HG03159 (cell line): Measurements from ENCODE around the gene PRKD2.
"Not testable (repeated sequence)": the region's sequence is repeated elsewhere in the genome, so short reads cannot be mapped to it uniquely, and the experiment has no call there.

Source experiments
- ATAC-seq: cut with Tn5 transposase; IDR thresholded peaks from one replicate; pipeline ENCODE4 v1.9.1; 2021; ENCODE audit warnings: mild to moderate bottlenecking, moderate library complexity; ENCODE audit not compliant: unreplicated experiment

PRKD2 gene

DNA sequence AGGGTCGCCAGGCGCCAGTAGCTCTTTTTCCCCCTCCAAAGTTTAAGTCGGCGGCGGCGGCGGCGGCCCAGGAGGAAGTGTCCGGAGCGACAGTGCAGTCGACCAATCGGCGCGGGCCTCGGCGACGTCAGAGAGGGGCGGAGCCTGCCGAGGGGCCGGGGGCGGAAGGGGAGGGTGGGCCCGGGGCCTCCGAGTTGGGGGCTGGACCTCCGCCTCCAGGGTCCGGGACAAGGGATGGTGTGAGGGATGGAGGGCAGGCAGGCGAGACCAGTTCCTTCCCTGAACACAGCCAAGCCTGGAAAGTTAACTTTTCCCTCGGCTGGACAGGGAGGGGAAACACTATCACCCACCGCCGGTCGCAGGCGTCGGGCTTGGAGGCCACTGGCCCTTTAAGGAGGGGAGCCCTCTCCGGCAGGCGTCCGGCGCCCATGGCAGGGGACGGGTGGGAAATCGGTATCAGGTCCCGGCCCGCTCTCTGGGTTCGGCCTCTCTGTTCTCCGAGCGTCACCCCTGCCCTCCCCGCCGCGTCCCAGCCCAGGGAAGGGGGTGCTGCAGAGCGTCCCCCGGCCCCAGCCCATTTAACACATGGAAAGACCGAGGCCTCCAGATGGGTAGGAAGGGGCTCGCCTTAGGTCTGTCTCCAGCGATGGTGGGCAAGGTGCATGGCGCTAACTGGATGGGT is at the start of gene PRKD2:
TSS of gene PRKD2 (minus strand) at position 81 of the 682 bp plus-strand sequence. CDS start 744 bp downstream, outside the sequence.
- ATAC-seq = peak; percentile 39

DNA sequence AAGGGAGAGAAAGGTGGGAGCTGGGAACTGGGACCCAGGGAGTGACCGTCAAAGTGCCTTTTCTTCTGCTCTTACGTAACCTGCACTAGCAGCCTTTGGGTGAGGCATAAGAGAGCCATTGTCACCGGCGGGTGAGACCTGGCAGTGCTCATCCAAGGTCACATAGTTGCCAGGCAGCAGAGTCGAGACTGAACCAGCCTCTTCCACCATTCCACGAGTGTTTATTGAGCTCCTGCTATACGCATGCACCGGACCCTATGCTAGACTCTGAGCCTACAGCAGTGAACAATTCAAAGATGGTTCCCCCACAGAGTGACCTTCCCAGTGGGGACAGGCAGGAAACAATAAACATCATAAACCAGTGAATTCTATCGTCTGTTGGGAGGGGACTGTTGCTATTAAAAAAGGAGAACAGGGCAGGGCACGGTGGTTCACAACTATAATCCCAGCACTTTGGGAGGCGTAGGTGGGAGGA is 47.9 kb upstream of the PRKD2 start:
- no peak for ATAC-seq

DNA sequence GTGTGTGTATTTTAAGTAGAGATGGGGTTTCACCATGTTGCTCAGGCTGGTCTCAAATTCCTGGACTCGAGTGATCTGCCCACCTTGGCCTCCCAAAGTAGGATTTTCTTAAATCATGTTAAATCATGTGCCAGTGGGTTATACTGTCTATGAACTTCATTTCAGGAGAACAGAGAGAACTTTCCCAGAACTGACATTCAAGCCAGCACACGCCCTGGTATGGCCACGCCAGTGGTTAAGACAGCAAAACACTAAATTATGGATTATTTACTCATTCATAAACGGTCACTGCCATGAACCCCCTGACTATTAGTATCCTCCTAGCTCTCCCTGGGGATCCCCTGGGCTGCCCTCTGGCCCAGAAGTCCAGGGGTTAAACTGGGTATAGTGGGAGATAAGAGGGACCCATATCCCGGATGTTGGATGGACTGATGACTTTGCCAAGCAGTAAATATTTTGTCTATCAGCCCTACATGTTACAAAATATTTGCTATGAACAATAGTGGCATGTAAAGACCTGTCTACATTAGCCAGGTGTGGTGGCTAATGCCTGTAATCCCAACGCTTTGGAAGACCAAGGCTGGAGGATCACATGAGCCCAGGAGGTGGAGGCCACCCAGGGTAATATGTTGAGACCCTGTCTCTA is 45.5 kb upstream of the PRKD2 start:
- ATAC-seq = no peak

GRCh38 chr19:46761418-46761831 is 44.5 kb upstream of the PRKD2 start:
- ATAC-seq = no peak

DNA sequence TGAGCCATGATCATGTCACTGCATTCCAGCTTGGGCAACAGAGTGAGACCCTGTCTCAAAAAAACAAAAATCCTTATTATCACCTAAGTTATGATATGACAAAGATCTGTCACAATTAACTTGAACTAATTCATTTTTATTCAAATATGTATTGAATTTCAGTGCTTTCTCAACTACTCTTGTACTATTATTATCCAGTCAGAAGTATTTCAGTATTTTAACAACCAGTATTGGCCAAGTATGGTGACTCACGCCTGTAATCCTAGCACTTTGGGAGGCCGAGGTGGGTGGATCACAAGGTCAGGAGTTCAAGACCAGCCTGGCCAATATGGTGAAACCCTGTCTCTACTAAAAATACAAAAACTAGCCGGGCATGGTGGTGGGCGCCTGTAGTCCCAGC is 44.0 kb upstream of the PRKD2 start:
- not testable (repeated sequence) for ATAC-seq

DNA sequence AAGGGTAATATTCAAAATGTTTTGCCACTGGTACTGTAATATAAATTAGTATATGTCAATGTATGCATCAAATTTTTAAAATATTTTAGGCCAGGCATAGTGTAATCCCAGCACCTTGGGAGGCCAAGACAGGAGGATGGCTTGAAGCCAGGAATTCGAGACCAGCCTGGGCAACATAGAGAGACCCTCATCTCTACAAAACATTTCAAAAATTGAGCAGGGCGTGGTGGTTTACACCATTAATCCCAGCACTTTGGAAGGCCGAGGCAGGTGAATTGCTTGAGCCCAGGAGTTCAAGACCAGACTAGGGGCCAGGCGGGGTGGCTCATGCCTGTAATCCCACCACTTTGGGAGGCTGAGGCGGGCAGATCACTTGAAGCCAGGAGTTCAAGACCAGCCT is 43.4 kb upstream of the PRKD2 start:
- ATAC-seq = no peak

GRCh38 chr19:46759817-46760333 is 43.0 kb upstream of the PRKD2 start:
- ATAC-seq = no peak

DNA sequence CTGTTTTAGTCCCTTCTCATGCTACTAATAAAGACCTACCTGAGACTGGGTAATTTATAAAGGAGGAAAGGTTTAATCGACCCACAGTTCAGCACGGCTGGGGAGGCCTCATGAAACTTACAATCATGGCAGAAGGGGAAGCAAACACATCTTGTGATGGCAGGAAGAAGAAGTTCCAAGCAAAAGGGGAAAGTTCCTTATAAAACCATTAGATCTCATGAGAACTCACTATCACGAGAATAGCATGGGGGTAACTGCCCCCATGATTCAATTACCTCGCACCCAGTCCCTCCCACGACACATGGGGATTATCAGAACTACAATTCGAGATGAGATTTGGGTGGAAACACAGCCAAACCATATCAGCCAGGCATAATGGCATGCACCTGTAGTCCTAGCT is 42.3 kb upstream of the PRKD2 start:
- no peak for ATAC-seq

DNA sequence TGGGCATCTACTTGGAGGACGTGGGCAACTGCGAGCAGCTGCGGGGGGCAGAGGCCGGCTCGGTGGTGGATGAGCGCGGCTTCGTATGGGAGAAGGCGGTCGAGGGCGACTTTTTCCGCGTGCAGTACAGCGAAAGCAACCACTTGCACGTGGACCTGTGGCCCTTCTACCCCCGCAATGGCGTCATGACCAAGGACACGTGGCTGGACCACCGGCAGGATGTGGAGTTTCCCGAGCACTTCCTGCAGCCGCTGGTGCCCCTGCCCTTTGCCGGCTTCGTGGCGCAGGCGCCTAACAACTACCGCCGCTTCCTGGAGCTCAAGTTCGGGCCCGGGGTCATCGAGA is 39.6 kb upstream of the PRKD2 start:
- no peak for ATAC-seq

DNA sequence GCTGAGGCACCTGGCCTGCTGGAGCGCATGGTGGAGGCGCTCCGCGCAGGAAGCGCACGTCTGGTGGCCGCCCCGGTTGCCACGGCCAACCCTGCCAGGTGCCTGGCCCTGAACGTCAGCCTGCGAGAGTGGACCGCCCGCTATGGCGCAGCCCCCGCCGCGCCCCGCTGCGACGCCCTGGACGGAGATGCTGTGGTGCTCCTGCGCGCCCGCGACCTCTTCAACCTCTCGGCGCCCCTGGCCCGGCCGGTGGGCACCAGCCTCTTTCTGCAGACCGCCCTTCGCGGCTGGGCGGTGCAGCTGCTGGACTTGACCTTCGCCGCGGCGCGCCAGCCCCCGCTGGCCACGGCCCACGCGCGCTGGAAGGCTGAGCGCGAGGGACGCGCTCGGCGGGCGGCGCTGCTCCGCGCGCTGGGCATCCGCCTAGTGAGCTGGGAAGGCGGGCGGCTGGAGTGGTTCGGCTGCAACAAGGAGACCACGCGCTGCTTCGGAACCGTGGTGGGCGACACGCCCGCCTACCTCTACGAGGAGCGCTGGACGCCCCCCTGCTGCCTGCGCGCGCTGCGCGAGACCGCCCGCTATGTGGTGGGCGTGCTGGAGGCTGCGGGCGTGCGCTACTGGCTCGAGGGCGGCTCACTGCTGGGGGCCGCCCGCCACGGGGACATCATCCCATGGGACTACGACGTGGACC is 39.1 kb upstream of the PRKD2 start:
- no peak for ATAC-seq

DNA sequence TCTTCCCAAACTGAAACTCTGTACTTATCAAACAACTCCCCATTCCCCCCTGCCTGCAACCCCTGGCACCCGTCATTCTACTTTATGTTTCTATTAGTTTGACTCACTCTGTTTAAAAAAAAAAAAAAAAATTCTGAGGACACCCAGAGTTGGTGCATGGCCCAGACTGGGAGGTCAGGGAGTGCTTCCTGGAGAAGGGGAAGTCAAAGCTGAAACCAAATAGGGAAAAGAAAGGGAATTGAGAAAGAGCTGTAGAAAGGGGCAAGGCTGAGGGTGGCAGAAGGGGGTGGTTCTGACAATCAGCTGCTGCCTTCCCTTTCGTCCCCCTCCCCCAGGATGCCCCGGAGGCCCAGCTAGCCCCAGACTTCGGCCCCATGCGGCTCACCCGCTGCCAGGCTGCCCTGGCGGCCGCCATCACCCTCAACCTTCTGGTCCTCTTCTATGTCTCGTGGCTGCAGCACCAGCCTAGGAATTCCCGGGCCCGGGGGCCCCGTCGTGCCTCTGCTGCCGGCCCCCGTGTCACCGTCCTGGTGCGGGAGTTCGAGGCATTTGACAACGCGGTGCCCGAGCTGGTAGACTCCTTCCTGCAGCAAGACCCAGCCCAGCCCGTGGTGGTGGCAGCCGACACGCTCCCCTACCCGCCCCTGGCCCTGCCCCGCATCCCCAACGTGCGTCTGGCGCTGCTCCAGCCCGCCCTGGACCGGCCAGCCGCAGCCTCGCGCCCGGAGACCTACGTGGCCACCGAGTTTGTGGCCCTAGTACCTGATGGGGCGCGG is 38.4 kb upstream of the PRKD2 start:
- no peak for ATAC-seq

GRCh38 chr19:46753420-46754155 is 36.7 kb upstream of the PRKD2 start:
- ATAC-seq = no peak

DNA sequence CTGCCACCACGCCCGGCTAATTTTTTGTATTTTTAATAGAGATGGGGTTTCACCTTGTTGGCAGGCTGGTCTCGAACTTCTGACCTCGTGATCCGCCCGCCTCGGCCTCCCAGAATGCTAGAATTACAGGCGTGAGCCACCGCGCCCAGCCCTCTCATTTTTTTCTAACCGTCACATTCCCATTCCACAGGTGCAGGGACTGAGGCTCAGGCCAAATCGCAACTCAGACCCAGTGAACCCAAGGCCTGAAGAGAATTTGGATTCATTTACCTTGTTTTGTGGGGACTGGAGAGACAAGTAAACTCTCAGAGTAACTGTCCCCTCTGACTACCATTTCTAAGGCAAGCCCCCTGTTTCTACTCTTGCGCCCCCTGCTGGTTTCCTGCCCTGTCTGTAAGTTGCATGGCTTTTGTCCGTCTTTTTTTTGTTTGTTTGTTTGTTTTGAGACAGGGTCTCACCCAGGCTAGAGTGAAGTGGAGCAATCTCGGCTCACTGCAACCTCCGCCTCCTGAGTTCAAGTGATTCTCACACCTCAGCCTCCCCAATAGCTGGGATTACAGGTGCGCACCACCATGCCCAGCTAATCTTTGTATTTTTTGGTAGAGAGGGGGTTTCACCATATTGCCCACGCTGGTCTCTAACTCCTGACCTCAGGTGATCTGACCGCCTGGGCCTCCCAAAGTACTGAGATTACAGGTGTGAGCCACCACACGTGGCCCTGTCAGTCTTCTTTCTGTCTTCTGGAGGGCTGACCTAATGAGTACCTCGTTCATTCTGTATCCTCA is 31.6 kb upstream of the PRKD2 start:
- no peak for ATAC-seq

DNA sequence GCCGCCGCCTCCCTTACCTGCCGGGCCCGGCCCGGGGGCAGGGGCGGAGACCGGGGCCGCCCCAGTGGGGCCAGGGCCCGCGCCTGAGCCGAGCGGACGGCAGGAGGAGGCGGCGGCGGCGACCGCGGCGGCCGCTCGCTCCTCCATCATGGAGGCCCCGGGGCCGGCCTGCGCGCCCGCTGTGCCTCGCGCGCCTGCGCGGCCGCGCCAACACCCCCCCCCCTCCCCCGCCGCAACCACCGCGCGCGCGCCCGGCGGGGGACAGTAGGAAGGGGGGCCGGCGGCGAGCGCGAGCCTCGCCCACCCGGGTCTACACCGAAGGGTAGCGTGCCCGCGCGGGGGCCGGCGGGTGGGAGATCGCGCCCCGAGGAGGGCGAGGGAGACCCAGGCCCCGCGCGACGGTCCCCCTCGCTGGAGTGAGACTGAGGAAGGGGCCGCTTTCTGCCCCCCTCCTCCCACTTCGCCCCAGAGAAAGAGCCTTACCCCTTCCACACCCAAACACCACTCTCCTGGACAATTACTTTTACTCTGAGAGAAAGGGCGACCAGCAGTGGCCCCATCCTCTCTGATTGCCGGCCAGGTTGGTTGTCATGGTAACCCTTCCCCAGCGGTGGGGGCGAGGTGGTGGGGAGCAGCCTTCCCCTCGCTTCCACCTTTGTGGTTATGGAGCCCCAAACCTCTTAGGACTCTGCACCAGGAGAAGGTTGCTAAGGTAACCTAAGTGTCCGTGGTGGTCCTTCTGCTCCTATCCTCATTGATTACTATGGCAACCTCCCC is 29.6 kb upstream of the PRKD2 start, which contains the start of gene STRN4:
TSS of gene STRN4 (minus strand) at position 170 of the 777 bp plus-strand sequence. CDS start at position 150, 20 bp downstream.
- no peak for ATAC-seq

GRCh38 chr19:46745521-46746280 is 28.8 kb upstream of the PRKD2 start, which contains the start of gene FKRP:
Gene FKRP, plus strand, starts transcription at chr19:46746057. Its CDS starts 9,394 bp downstream, at chr19:46755451.
- ATAC-seq = no peak

DNA sequence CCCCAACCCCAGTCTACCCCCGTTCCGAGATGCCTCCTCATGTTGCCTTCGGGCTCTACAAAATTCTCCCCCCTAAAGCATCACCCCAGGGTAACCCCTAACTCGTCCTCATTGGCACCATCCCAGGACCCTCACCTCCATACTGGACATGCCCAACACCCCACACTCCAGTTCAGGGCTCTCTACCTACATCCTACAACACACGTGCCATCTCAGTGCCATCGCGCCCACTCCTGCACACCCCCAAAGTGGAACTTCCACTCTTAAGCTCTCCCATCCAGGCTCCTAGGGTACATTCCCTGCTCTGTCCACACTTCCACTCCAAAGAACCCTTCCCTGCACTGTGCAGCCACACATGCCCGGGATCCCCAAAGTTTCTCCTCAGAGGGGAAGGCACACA is 28.1 kb upstream of the PRKD2 start:
- ATAC-seq = no peak

DNA sequence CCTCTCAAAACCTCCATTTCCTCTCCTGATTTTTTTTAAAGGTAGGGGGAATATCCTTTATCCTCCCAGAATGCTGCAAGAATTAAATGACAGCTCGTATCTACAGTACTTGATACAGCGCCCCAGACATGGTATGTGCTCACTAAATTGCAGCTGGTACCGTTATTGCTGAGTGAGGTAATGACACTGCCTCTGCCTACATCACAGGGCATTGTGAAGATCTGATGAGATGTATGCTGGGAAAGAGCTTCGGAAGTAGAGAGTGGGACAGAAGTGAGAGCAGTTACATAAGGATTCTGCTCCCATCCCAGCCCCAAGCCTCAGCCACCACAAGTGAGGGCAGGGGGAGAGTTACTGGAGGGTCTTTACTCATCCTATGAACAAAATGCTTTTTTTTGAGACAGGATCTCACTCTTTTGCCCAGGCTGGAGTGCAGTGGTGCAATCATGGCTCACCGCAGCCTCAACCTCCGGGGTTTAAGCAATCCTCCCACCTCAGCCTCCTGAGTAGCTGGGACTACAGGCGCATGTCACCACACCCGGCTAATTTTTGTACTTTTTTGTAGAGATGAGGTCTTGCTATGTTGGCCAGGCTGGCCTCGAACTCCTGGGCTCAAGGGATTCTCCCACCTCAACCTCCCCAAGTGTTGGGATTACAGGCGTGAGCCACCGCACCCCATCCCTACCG is 27.2 kb upstream of the PRKD2 start:
- ATAC-seq = no peak
